ENCODE data around the gene OR10H1.
"Not testable (repeated sequence)": the region's sequence is repeated elsewhere in the genome, so short reads cannot be mapped to it uniquely, and the experiment has no call there.

Gene OR10H1

GRCh38 chr19:15815306-15815705 is at the start of gene OR10H1:
OR10H1 (minus strand) TSS chr19:15815664; CDS start chr19:15808037, 7,627 bp downstream.
- DNase-seq = no peak

GRCh38 chr19:15864824-15865223 is 49.4 kb upstream of the OR10H1 start:
- DNase-seq = no peak

- DNase-seq = no peak
Observed at GRCh38 chr19:15863272-15863671, 47.8 kb upstream of the OR10H1 start.

GRCh38 chr19:15862444-15862843 is 47.0 kb upstream of the OR10H1 start:
- no peak for DNase-seq

- DNase-seq = no peak
Observed at GRCh38 chr19:15860522-15860921, 45.1 kb upstream of the OR10H1 start.

- DNase-seq = no peak
Observed at GRCh38 chr19:15859187-15859586, 43.7 kb upstream of the OR10H1 start.

GRCh38 chr19:15850385-15850784 is 34.9 kb upstream of the OR10H1 start:
- no peak for DNase-seq

GRCh38 chr19:15846923-15847322 is 31.5 kb upstream of the OR10H1 start:
- no peak for DNase-seq

GRCh38 chr19:15843894-15844222 is 28.4 kb upstream of the OR10H1 start:
- DNase-seq = not testable (repeated sequence)

GRCh38 chr19:15843203-15843893 is 27.9 kb upstream of the OR10H1 start:
- DNase-seq = peak; percentile 26

- DNase-seq = no peak
Observed at GRCh38 chr19:15841875-15842569, 26.6 kb upstream of the OR10H1 start.

GRCh38 chr19:15840833-15841232 is 25.4 kb upstream of the OR10H1 start:
- no peak for DNase-seq

GRCh38 chr19:15839888-15840287 is 24.4 kb upstream of the OR10H1 start:
- not testable (repeated sequence) for DNase-seq

- DNase-seq = no peak
Observed at GRCh38 chr19:15838351-15838750, 22.9 kb upstream of the OR10H1 start.

GRCh38 chr19:15837221-15837731 is 21.8 kb upstream of the OR10H1 start:
- DNase-seq = no peak

GRCh38 chr19:15836330-15837220 is 21.1 kb upstream of the OR10H1 start:
- peak; percentile 96 for DNase-seq

- peak; percentile 84 for DNase-seq
Observed at GRCh38 chr19:15835565-15836329, 20.3 kb upstream of the OR10H1 start.

- not testable (repeated sequence) for DNase-seq
Observed at GRCh38 chr19:15834232-15834631, 18.8 kb upstream of the OR10H1 start.

GRCh38 chr19:15831626-15832025 is 16.2 kb upstream of the OR10H1 start:
- no peak for DNase-seq

- DNase-seq = no peak
Observed at GRCh38 chr19:15829786-15830185, 14.3 kb upstream of the OR10H1 start.

GRCh38 chr19:15829306-15829698 is 13.8 kb upstream of the OR10H1 start:
- DNase-seq = no peak

GRCh38 chr19:15828611-15829305 is 13.3 kb upstream of the OR10H1 start:
- DNase-seq = not testable (repeated sequence)

All from CD4-positive, alpha-beta T cell treated with Interleukin-10 for 1 hour (primary cell).